Measurements from ENCODE around the gene PHAX.

Gene PHAX

GRCh38 chr5:126675338-126675737 lies 74.6 kb downstream of the PHAX start:
- no peak for DNase-seq (ENCODE audit: extremely low read depth, low read depth)
- no peak overlapping the region for H3K4me3 ChIP-seq (replicated peaks; ENCODE audit: low read depth, low read length)
- TF ChIP-seq CTCF (IDR thresholded peaks at IDR 0.05; ENCODE audit: low read depth, low read length, missing control alignments): no peak

GRCh38 chr5:126676195-126676624 lies 75.5 kb downstream of the PHAX start:
- DNase-seq (ENCODE audit: extremely low read depth, low read depth): peak; percentile 42
- no peak overlapping the region for H3K4me3 ChIP-seq (replicated peaks; ENCODE audit: low read depth, low read length)
- peak; percentile 85 for TF ChIP-seq CTCF (IDR thresholded peaks at IDR 0.05; ENCODE audit: low read depth, low read length, missing control alignments)

Data from HFF-Myc (cell line).